Cerebellar cortex (tissue), 1 donor: ENCODE results near the gene COMMD4.
A peak's percentile ranks its signal among the peaks of the same experiment; 100 is the strongest.
"Not testable (repeated sequence)": the region's sequence is repeated elsewhere in the genome, so short reads cannot be mapped to it uniquely, and the experiment has no call there.

Source experiments
- DNase-seq: peaks from one replicate; pipeline ENCODE4 v3.0.0-alpha.2; 2015; ENCODE audit warnings: low spot score

COMMD4 gene

GRCh38 chr15:75332093-75332492, 3.8 kb upstream of the COMMD4 start:
- not testable (repeated sequence) for DNase-seq

DNA sequence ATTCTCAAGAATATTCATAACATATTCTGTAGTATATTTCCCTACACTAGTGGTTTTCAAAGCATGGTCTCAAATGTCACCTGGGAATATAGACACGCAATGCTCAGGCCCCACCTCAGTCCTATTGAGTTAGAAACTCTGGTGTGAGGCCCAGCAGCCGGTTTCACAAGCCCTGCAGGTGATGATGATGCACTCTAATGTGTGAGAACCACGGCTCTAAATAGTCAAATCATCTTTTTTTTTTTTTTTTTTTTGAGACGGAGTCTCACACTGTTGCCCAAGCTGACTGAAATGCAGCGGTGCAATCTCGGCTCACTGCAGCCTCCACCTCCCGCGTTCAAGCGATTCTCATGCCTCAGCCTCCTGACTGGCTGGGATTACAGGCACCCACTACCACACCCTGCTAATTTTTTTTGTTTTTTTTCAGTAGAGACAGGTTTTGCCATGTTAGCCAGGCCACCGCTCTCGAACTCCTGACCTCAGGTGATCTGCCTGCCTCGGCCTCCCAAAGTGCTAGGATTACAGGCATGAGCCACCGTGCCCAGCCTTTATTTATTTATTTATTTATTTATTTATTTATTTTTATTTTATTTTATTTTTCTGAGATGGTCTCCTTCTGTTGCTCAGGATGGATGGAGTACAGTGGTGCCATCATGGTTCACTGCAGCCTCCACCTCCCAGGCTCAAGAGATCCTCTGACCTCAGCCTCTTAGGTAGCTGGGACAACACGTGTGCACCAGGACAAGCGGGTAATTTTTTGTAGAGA, 2.0 kb upstream of the COMMD4 start:
- DNase-seq: not testable (repeated sequence)

- DNase-seq: no peak
Measured at GRCh38 chr15:75335313-75335704, 554 bp upstream of the COMMD4 start.

- DNase-seq: no peak
Measured at GRCh38 chr15:75338661-75339240, 2.9 kb downstream of the COMMD4 start.

DNA sequence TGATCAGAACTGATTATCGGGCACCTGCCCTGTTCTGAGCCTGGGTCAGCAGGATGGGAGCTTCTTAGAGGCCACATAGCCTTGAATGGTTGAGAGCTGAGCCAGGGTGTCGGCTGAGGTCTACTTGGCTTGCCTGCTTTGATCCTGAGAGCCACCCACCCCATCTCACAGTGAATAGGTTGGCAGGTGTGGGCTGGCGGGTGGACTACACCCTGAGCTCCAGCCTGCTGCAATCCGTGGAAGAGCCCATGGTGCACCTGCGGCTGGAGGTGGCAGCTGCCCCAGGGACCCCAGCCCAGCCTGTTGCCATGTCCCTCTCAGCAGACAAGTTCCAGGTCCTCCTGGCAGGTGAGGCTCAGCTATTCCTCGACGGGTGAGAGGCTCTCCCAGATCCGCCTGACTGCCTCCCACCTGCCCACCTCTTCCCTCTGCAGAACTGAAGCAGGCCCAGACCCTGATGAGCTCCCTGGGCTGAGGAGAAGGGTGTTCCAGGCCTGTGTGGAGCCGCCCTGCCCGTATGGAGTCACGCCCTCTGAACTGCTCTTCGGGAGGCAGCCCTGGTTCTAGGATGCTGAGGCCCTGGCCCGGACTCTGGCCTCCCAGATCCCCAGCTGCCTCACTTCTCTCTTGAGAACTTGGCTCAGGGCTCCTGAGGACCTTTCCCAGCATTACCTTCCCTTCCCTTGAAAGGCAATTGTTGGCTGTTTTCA, 3.8 kb downstream of the COMMD4 start:
- DNase-seq: no peak

- DNase-seq: no peak
Measured at GRCh38 chr15:75342221-75342620, 6.4 kb downstream of the COMMD4 start.

- DNase-seq: not testable (repeated sequence)
Measured at GRCh38 chr15:75343953-75344352, 8.1 kb downstream of the COMMD4 start.

DNA sequence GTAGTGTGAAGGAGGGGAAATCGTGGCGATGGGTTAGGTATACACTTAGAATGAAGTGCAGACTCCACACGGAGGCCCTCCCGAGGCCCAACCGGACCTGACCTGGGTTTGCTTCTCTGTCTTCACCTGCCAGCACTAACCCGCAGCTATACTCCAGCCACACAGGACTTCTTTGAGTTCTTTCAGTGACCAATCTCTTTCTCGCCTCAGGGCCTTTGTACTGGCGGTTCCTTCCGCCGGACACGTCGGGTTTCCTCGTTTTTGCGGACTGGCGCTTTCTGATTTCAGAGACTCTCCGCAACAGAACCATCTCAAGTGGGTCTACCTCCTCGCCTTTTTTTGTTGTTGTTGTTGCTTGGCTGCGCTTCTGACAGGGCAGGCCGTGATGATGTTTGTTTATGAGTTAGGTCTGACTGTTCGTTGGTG, 10.9 kb downstream of the COMMD4 start, which contains the start of gene NEIL1:
Gene NEIL1, plus strand, starts transcription at position 244 of the 426 bp plus-strand sequence. CDS start 1,867 bp downstream, outside the sequence.
- no peak for DNase-seq

DNA sequence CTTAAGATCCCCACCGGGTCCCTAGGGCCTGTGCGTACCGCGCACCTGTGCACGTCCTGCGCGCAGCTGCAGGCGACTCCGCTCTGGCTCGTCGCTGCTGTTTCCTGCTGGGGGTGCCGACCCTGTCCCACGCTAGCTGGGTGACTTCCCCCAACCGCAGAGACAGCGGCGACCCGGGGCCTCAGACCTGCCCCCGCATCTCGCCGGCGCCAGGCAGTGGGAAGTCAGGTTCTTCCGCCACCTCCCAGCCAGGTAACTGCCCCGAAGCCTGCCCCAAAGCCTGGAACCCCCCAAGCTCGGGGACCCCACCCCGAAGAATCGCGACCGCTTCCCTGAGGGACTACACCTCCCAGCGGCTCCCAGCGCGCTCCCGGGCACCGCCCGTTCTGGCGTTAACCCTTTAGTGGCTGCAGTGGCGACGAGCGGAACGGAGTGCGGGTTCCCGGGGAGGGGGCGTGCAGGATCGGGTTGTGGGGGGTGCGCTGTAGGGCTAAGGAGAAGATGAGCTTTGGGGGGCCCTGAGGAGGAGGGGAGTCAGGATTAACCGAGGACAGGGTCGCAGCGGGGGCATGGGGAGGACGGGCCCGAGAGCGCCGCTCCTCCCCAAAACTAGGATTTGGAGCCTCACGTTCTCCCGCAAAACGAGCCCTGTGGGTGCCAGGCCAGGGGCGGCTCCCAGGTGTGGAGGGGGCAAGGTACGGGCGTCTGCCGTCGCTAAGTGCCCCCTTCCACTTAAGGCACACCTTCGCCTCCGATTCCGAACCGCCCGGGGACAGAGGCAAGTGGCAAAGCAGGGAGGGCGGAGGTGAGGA, 11.6 kb downstream of the COMMD4 start:
- DNase-seq: peak; percentile 66

- DNase-seq: no peak
Measured at GRCh38 chr15:75348034-75348561, 12.2 kb downstream of the COMMD4 start.

GRCh38 chr15:75348562-75349350, 12.9 kb downstream of the COMMD4 start:
- DNase-seq: peak; percentile 46

DNA sequence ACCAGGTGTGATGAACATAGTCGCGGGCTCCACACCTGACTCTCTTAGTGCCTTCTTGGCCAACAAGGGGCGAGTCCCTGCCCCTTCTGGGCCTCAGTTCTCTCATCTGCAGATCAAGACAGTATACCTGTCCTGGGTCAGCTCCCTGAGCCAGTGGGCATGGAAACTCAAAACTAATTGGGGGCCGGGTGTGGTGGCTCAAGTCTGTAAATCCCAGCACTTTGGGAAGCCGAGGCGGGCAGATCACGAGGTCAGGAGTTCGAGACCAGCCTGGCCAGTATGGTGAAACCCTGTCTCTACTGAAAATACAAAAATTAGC, 13.4 kb downstream of the COMMD4 start:
- not testable (repeated sequence) for DNase-seq

DNA sequence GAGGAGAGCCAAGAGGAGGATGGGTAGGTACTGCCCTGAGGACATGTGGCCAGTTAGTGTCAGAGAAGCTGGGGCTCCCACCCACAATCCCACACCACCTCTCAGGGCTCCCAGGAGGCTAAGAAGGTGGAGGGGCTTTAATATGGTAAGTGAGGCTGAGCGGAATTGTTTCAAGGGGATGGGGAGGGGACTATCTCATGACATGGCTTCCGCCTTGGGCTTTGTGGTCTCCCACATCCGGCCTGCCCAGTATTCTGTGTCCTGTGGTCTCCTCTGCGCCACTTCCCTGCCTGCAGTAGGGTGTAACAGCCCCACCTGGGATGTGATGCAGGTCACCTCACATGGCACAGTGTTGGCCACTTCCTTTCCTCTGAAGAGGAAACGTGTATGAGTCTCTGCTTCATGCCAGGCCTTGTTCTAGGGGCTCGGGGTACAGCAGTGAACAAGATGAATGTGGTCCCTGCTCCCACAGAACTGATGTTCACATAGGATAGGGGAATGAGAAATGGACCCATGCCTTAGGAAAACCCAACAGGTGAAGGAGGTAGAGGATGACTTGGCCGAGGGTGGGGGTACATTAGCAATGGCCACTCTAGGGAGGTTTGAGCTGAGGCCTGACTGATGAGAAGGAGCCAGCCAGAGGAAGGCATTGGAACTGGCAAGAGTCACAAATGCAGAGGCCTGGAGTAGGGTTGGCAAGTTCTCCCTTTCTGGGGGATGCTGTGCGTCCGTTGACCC, 14.2 kb downstream of the COMMD4 start:
- DNase-seq: no peak

- DNase-seq: no peak
Measured at GRCh38 chr15:75350601-75351361, 14.9 kb downstream of the COMMD4 start.

DNA sequence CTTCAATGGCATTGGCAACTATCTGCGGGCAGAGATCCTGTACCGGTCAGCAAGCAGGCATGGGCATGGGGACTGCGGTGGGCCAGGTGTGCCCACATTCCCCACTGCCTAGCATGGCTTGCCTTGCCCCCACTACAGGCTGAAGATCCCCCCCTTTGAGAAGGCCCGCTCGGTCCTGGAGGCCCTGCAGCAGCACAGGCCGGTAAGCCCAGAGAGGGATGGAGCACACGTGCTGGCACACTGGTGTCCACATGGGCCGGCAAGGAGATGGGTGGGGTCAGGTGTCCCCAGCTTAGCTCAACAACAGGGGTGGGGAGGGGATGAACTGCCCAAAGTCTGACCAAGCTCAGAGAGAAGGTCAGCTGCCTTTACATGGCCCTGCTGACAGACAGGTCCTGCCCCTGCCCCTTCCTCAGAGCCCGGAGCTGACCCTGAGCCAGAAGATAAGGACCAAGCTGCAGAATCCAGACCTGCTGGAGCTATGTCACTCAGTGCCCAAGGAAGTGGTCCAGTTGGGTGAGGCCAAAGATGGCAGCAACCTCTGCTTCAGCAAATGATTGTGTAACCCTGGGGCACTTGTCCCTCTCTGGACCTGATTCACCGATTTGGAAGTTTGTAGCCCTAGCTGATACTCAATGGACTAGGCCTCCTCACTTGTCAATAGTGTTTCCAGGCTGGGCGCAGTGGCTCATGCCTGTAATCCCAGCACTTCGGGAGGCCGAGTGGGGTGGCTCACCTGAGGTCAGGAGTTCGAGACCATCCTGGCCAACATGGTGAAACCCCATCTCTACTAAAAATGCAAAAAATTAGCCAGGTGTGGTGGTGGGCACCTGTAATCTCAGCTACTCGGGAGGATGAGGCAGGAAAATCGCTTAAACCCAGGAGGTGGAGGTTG, 16.6 kb downstream of the COMMD4 start:
- DNase-seq: no peak

GRCh38 chr15:75353604-75354003, 17.7 kb downstream of the COMMD4 start:
- no peak for DNase-seq

DNA sequence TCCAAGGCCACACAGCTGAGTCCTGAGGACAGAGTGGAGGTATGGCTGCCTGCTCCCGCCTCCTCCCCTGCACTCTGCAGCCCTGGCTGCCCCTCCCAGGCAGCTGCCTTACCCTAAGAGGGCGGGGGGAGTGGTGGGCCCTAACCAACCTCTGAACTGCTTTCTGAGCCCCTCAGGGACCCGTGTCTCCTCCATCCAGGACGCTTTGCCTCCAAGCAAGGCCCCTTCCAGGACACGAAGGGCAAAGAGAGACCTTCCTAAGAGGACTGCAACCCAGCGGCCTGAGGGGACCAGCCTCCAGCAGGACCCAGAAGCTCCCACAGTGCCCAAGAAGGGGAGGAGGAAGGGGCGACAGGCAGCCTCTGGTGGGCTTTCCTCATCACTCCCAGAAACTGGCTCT, 18.6 kb downstream of the COMMD4 start:
- DNase-seq: no peak

GRCh38 chr15:75355369-75355768, 19.5 kb downstream of the COMMD4 start:
- DNase-seq: no peak

- DNase-seq: no peak
Measured at GRCh38 chr15:75356006-75356405, 20.1 kb downstream of the COMMD4 start.
